Measurements from ENCODE around the gene MARCHF7.
"Not testable (repeated sequence)": the region's sequence is repeated elsewhere in the genome, so short reads cannot be mapped to it uniquely, and the experiment has no call there.

MARCHF7 gene

DNA sequence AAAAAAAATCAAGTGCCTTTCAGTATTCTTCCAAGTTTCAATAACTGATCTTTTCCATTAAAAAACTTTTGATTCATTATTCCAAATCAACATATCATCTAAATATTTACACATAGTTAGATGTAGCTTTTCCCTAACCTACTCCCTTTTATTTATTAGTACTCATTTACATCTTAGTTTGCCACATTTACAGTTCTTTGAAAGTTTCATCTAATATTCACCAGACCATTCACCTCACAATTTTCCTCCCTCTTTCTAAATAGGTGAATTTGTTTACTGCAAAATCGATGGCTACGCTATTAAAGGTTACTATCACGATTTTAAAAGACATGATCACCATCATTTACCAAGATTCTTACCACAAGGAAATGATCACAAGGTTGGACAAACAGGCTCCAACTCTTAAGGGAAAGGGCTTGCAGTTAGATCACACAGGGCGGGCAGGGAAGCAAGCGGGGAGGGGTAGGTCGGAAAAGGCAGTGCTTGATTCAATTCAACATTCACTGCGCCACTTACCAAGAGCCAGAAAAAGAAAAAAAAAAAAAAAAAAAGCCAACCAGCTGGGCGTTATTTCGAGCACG, 654 bp upstream of the MARCHF7 start:
- no peak for TF ChIP-seq CTCF (IDR thresholded peaks at IDR 0.05; ENCODE audit: low read depth, low read length)
- peak overlapping the region; percentile 92 for H3K4me3 ChIP-seq (ENCODE audit: low read depth, low read length)

DNA sequence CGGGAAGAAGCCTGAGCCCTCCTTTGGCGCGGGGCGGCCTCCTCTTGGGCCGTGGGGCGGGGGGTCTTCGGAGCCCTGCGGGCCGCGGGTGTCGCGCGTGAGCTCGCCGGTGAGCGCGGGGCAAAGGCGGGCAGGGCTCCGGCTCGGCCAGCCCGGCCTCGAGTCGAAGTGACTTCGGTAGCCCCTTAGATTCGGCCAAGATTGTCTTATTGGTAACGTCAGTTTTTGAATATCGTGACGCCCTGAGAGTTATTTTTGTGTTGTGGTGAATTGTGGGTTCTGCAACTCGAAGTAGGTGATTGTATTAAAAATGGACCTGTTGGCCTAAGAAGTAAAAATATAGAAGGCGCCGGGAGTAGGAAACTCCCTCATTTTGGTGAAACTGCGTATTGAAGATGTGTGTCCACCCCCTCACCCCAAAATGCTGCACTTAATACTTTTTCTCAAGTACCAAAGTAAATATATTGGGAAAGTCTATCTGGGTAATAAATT, 669 bp downstream of the MARCHF7 start:
- H3K4me3 ChIP-seq (ENCODE audit: low read depth, low read length), result peak overlapping the region; percentile 92
- no peak for TF ChIP-seq CTCF (IDR thresholded peaks at IDR 0.05; ENCODE audit: low read depth, low read length)

DNA sequence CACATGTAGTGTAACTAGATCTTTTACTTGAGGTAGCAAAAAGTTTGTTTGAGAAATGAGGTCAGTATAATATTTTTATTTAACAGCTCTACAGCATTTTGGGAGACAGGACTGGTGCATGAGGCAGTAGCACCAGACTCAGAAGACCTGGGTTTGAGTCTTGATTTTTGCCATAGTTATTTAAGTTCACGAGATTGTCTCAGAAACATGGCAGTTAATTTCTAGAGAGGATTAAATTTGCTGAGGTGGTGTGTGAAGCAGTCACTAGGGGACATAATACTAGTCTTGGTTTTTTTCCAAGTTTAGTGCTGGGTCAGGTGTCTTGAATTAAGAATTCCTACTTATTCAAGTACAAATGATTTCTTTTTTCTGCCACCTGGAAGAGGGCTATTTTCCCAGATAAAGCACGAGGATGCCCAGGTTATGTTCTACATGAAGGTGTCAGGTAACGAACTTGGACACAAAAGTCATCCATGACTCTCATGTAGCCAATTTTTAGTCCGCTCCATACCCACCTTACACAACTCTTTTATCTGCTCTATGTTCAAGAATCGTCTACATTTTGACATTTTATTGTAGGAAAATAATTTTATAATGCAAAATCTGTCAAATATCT, 1.4 kb downstream of the MARCHF7 start:
- H3K4me3 ChIP-seq (ENCODE audit: low read depth, low read length), result peak overlapping the region; percentile 92

GRCh38 chr2:159714247-159714930, 2.1 kb downstream of the MARCHF7 start:
- no peak for TF ChIP-seq CTCF (IDR thresholded peaks at IDR 0.05; ENCODE audit: low read depth, low read length)
- H3K4me3 ChIP-seq (ENCODE audit: low read depth, low read length), result peak overlapping the region; percentile 92

More for the DNA sequence above, 1.4 kb downstream of the MARCHF7 start:
- TF ChIP-seq CTCF (IDR thresholded peaks at IDR 0.05; ENCODE audit: low read depth, low read length), result no peak

GRCh38 chr2:159715451-159715850, 3.1 kb downstream of the MARCHF7 start:
- TF ChIP-seq CTCF (IDR thresholded peaks at IDR 0.05; ENCODE audit: low read depth, low read length), result no peak
- no peak overlapping the region for H3K4me3 ChIP-seq (ENCODE audit: low read depth, low read length)

DNA sequence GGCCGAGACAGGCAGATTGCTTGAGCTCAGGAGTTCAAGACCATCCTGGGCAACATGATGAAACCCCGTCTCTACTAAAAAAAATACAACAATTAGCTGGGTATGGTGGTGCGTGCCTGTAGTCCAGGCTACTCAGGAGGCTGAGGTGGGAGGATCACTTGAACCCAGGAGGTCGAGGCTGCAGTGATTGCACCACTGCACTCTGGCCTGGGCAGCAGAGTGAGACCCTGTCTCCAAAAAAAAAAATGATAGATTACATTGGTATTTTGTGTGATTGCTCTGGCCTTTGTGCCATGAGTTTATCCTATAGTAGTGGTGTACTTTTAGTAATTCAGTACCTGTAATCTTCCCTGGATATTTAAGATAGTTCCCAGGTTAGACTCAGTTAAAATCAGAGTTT, 4.1 kb downstream of the MARCHF7 start:
- H3K4me3 ChIP-seq (ENCODE audit: low read depth, low read length), result not testable (repeated sequence)

DNA sequence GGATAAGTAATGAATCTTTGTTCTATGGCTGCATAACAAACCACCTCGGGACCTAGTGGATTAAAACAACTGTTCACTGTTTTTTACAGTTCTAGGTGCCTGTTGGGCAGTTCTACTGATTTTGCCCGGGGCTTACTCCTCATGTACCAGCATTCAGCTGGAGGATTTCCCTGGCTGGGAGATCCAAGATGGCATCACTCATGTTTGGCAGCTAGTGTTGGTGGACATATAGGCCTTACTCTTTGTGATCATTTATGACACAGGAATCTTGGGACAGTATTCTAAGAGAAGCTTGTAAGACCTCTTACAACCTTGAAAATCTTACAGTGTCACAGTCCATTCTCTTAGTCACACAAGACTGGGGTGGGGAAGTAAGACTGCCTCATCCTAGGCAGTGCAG, 4.6 kb downstream of the MARCHF7 start:
- H3K4me3 ChIP-seq (ENCODE audit: low read depth, low read length), result no peak overlapping the region
- TF ChIP-seq CTCF (IDR thresholded peaks at IDR 0.05; ENCODE audit: low read depth, low read length), result no peak
